ENCODE results near the gene RC3H2.

DNA sequence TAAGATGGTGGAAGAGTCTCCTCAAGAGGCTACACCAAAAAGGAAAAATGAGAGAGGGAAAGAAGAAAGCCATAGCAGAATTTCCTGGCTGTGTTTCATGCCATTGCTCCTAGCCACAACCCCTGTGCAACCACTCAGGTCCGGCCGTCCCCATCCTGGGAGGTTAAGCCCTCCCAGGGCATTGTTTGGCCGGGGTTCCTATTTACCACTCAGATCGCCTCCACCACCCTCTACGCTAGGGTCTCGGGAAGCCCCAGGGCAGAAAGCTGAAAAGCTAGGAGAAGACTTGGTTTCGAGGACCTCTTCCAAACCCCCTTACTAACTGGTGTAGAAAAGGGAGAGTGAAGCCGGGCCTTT, 715 bp downstream of the RC3H2 start:
- TF ChIP-seq SRF (IDR thresholded peaks at IDR 0.05; ENCODE audit: low read depth, low read length) (no peak), JUND (CRISPR knock-in tag; IDR thresholded peaks at IDR 0.05) (no peak), MXI1 (IDR thresholded peaks at IDR 0.05; ENCODE audit: borderline replicate concordance, low read depth, low read length) (no peak), ZNF503 (CRISPR knock-in tag; IDR thresholded peaks at IDR 0.05) (no peak), POLR2A (IDR thresholded peaks at IDR 0.05; ENCODE audit: insufficient read depth in 1 of 2, low read depth in 2 of 2, low read length in 2 of 2) (peak in 1 of 2 experiments; percentile 44; a peak in 2 of 4 replicates), KDM4B (CRISPR knock-in tag; IDR thresholded peaks at IDR 0.05) (no peak), PCBP2 (optimal IDR thresholded peaks at IDR 0.05; ENCODE audit: low read depth, low read length, poor library complexity, severe bottlenecking) (no peak), MYC (CRISPR knock-in tag; IDR thresholded peaks at IDR 0.05; ENCODE audit: borderline replicate concordance) (no peak), CTCF (CRISPR knock-in tag; IDR thresholded peaks at IDR 0.05) (no peak), MAFK (conservative IDR thresholded peaks at IDR 0.05 in 1 of 2, IDR thresholded peaks at IDR 0.05 in 1 of 2; ENCODE audit: low read length in 2 of 2) (no peak), CEBPB (IDR thresholded peaks at IDR 0.05; ENCODE audit: borderline replicate concordance, low read depth, low read length) (no peak), BCL3 (CRISPR knock-in tag; IDR thresholded peaks at IDR 0.05) (no peak)
- TF ChIP-seq, protein P1, sequence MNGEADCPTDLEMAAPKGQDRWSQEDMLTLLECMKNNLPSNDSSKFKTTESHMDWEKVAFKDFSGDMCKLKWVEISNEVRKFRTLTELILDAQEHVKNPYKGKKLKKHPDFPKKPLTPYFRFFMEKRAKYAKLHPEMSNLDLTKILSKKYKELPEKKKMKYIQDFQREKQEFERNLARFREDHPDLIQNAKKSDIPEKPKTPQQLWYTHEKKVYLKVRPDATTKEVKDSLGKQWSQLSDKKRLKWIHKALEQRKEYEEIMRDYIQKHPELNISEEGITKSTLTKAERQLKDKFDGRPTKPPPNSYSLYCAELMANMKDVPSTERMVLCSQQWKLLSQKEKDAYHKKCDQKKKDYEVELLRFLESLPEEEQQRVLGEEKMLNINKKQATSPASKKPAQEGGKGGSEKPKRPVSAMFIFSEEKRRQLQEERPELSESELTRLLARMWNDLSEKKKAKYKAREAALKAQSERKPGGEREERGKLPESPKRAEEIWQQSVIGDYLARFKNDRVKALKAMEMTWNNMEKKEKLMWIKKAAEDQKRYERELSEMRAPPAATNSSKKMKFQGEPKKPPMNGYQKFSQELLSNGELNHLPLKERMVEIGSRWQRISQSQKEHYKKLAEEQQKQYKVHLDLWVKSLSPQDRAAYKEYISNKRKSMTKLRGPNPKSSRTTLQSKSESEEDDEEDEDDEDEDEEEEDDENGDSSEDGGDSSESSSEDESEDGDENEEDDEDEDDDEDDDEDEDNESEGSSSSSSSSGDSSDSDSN (CRISPR knock-in tag; IDR thresholded peaks at IDR 0.05): no peak
